GM18502 (cell line): ENCODE data around the gene LMO7.
"Not testable (repeated sequence)": the region's sequence is repeated elsewhere in the genome, so short reads cannot be mapped to it uniquely, and the experiment has no call there.

ENCODE experiments used
- ATAC-seq: cut with Tn5 transposase; IDR thresholded peaks from one replicate; pipeline ENCODE4 v1.9.1; 2021; ENCODE audit warnings: mild to moderate bottlenecking; ENCODE audit not compliant: unreplicated experiment, poor library complexity

LMO7 gene

GRCh38 chr13:75645141-75645540 is 9.0 kb downstream of the LMO7 start:
- no peak for ATAC-seq

GRCh38 chr13:75647126-75647784 is 11.1 kb downstream of the LMO7 start:
- ATAC-seq, result peak; percentile 87

- ATAC-seq, result no peak
Observed at GRCh38 chr13:75648446-75648845, 12.3 kb downstream of the LMO7 start.

- ATAC-seq, result no peak
Observed at GRCh38 chr13:75651013-75651412, 14.9 kb downstream of the LMO7 start.

- ATAC-seq, result no peak
Observed at GRCh38 chr13:75652726-75653125, 16.6 kb downstream of the LMO7 start.

DNA sequence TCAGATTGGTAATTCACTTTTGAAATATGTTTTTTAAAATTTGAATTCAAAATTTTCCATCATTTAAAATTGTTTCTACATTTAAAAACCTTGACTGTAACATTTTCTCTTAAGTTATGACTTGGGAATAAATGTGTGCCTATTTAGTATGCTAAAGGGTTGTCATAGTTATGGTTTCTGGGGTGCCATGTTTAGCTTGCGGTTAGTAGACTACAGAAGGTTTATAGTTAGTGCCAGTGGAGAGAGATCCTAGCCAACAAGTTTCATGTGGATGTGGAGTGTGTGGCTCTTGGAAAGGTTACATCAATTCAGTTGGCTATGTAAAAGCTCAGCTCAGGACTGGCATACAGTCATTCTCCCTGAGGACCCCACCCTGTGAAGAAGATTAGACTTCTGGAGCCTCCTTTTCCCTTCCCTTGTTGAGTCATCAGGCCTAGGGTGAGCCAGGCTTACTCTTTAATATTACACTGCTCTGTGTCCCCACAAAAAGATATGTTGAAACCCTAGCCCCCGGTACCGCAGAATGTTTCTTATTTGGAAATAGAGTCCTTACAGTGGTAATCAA is 20.4 kb downstream of the LMO7 start:
- no peak for ATAC-seq

- ATAC-seq, result no peak
Observed at GRCh38 chr13:75657111-75657510, 21.0 kb downstream of the LMO7 start.

DNA sequence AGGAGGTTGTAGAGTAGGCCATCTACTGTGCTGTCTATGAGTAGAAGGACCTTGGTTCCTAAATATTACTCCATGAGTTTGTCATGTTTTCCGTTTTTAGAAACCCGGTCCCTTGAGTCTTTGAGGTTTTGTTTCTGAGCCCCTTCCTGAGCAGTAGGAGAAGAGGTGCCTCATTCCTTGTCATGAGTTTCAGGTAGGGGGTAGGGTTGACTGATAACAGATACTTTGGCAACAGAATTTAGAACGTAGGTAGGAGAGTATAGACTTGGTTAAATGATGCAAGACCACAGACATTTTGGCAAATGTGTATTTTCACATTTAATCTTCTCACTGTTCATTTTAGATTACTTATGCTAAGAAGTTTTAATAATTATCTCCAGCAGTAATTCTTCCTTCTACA is 24.6 kb downstream of the LMO7 start:
- peak; percentile 68 for ATAC-seq

- no peak for ATAC-seq
Observed at GRCh38 chr13:75661443-75661842, 25.3 kb downstream of the LMO7 start.

- no peak for ATAC-seq
Observed at GRCh38 chr13:75666646-75667351, 30.7 kb downstream of the LMO7 start.

DNA sequence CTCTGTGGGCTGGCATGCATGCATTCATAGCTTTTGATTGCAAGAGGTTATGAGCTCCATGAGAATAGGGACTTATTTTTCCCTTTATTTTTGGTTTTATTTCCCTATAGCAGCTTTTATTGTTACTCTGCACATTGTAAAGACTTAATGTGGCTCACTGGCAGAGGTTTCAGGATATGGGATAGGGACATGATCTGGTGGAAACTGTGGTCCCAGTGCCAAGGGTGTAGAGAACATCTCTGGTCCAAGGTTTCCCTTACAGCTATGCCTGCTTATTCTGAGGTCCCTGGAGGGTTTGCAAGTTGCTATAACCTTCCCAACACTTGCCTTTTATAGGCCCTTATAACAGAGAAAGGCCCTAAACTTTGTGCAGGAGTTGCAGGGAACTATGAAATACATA is 33.6 kb downstream of the LMO7 start:
- no peak for ATAC-seq

DNA sequence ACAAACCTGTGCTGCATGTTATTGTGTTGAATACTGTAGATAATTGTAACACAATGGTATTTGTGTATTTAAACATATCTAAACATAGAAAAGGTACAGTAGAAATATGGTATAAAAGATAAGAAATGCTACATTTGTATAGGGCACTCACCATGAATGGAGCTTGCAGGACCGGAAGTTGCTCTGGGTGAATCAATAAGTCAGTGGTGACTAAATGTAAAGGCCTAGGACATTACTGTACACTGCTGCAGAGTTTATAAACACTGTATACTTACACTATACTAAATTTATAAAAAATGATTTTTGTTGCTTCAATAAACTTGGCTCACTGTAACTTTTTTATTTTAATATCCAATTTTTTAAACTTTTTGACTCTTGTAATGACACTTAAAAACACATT is 34.4 kb downstream of the LMO7 start:
- ATAC-seq, result no peak

DNA sequence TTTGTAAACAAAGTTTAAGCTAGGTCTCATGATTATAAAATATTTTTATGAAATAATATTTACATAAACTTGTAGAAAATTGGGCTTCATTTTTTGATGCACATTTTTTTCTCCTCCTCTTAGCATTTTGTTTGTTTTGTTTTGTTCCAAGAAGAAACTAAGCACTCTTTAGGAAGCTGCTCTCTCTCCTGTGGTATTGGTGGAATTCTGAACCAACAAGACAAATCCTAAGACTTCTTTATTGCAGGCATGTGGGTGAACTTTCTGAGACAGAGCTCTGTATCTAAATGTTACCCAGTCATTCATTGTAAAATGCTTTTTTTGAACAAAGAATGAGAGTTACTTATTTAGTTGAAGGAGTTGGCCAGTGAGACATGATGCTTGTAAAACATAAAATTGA is 39.3 kb downstream of the LMO7 start:
- no peak for ATAC-seq

GRCh38 chr13:75679459-75679858 is 43.3 kb downstream of the LMO7 start:
- no peak for ATAC-seq

DNA sequence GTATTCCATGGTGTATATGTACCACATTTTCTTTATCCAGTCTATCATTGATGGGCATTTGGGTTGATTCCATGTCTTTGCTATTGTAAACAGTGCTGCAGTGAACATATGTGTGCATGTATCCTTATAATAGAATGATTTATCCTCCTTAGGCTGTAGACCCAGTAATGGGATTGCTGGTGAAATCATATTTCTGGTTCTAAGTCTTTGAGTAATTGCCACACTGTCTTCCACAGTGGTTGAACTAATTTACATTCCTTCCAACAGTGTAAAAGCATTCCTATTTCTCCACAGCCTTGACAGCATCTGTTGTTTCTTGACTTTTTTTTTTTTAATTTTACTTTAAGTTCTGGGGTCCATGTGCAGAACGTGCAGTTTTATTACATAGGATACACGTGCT is 44.1 kb downstream of the LMO7 start:
- not testable (repeated sequence) for ATAC-seq

GRCh38 chr13:75682326-75682725 is 46.2 kb downstream of the LMO7 start:
- no peak for ATAC-seq

DNA sequence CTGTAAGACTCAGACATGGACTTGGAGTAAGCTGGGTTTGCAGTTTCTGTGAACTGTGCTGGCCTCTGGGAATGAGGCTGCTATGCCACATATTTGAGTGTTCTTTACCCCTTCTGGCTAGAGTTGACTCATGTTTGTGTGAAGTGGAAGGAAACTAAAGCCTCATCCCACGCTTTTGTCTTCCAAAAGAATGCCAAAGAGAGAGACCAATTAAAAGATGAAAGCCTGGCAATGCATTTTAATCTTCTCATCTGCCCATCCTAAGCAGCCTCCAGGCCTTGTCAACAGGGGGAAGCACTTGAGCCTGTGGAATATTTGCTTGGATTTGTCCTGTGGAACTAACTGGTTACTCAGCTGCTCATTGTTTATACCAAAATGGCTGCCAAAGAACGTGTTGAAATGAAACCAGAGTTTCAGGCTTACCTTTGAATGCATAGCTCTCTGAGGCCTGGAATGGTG is 49.1 kb downstream of the LMO7 start:
- ATAC-seq, result no peak

- peak; percentile 57 for ATAC-seq
Observed at GRCh38 chr13:75687150-75687763, 51.1 kb downstream of the LMO7 start.

- ATAC-seq, result no peak
Observed at GRCh38 chr13:75689686-75690085, 53.6 kb downstream of the LMO7 start.

DNA sequence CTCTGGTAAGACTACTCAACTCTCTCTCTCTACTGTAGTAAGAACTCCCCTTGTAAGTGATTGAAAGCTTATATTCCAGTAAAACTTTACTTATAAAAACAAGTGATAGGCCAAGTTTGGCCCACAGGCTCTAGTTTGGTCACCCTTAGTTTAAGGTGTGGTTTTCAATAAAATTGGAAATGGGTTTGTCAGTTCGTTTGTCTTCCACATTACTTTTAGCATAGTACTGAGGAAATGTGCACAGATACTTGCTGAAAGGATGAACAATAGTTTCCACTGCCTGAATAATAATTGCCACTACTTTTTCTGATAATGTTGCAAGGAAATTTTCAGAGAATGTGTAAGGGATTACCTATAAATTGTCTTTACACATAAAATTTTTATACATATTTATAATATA is 54.5 kb downstream of the LMO7 start:
- ATAC-seq, result no peak

DNA sequence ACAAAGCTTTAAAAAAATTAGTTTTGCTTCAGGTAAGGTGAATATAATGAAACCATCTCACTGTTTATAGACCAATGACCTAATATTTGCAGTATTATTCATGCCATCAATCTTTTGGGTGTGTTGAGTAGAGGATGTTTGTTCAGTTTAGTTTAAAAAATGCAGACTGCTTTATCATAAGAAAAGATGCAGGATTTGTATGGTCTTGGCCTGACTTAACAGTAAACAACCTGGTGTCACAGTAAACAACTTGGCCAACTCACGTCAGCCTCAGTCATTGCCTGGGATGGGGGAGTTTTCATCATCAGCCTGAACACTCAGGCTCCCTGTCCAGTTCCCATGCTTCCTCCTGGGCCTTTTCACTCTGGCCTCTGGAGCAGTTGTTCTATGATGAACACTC is 55.1 kb downstream of the LMO7 start:
- no peak for ATAC-seq
